ENCODE measurements around the gene IPPK. TPM values are rescaled to one million over a fixed set of nuclear protein-coding genes. Genes with fewer than 3 reads are reported as not detected.

Gene IPPK
- total and polyA plus RNA-seq, 4 experiments from 2014 or later, result 6.3 to 7.9 (median 7.3) TPM

- DNase-seq, result no peak
- Mint-ChIP-seq H3K36me3 (peaks cover 39 to 78% of the 10 kb centered on the region in 2 donors), H3K4me3 (no peak overlapping the region), H3K4me1 (peaks cover 21 to 35% (median 25%) of the 10 kb centered on the region in 4 donors), H3K9me3 (no peaks in the 10 kb centered on the region), H3K27me3 (no peaks in the 10 kb centered on the region), H3K27ac (no peak overlapping the region)
- intact Hi-C loops (cut with micrococcal nuclease), result loop anchor here (1.0 to 2.0 kb wide), 3 partner anchors 45 to 239 kb away; partner anchors contain the start of genes BICD2 and IPPK
- Histone ChIP-seq H3K27ac (ENCODE audit: low read depth, low read length) (no peak overlapping the region), H3K4me3 (ENCODE audit: low read length in 2 of 2) (no peak overlapping the region), H3K4me1 (ENCODE audit: insufficient read depth, low read length) (peaks cover 28% of the 10 kb centered on the region), H3K27me3 (ENCODE audit: insufficient read depth, low read length) (no peaks in the 10 kb centered on the region), H3K9me3 (ENCODE audit: control insufficient read depth in 1 of 2, low read length in 2 of 2) (no peaks in the 10 kb centered on the region), H3K36me3 (ENCODE audit: insufficient read depth, low read length) (peaks cover 59% of the 10 kb centered on the region)
- POLR2A ChIA-PET (ENCODE audit: partially characterized antibody), result interaction anchor here (0.8 to 2.8 kb wide), 3 partner anchors 43 to 75 kb away, joined by 3 to 11 read pairs (median 9); partner anchors contain the start of gene IPPK
- CTCF ChIA-PET (ENCODE audit: partially characterized antibody), result interaction anchor here (0.7 to 10.6 kb wide), 17 partner anchors 8 to 239 kb away, joined by 3 to 157 read pairs (median 3); partner anchors contain the start of gene IPPK
These were observed 45.7 kb upstream of the IPPK start for GRCh38 chr9:92715488-92716231.

- H3K36me3 ChIP-seq (ENCODE audit: insufficient read depth, low read length), result peaks cover 52% of the 10 kb centered on the region
- H3K36me3 Mint-ChIP-seq, result peaks cover 40 to 72% of the 10 kb centered on the region in 2 donors
These were observed 45.0 kb upstream of the IPPK start for GRCh38 chr9:92714787-92715487.

GRCh38 chr9:92714016-92714415 lies 44.1 kb upstream of the IPPK start:
- H3K9me3 Mint-ChIP-seq, result no peaks in the 10 kb centered on the region
- H3K27ac Mint-ChIP-seq, result peak overlapping the region in 3 of 7 donors; percentile 29 to 94 (median 72)
- H3K4me1 ChIP-seq (ENCODE audit: insufficient read depth, low read length), result peaks cover 30% of the 10 kb centered on the region
- ChIA-PET CTCF (ENCODE audit: partially characterized antibody) (interaction anchor here (1.1 to 10.6 kb wide), 8 partner anchors 19 to 578 kb away, joined by 3 to 157 read pairs (median 4); partner anchors contain the start of gene IPPK), POLR2A (ENCODE audit: partially characterized antibody) (interaction anchor here (1.5 to 3.0 kb wide), 3 partner anchors 43 to 77 kb away, joined by 5 to 18 read pairs (median 6); partner anchors contain the start of genes BICD2 and IPPK)
- no peak overlapping the region for H3K4me3 ChIP-seq (ENCODE audit: low read length in 2 of 2)
- intact Hi-C loops (cut with micrococcal nuclease), result no loop called here
- no peaks in the 10 kb centered on the region for H3K27me3 ChIP-seq (ENCODE audit: insufficient read depth, low read length)
- H3K4me1 Mint-ChIP-seq, result peaks cover 23 to 36% (median 29%) of the 10 kb centered on the region in 4 donors
- peaks cover 42% of the 10 kb centered on the region for H3K36me3 ChIP-seq (ENCODE audit: insufficient read depth, low read length)
- H3K27ac ChIP-seq (ENCODE audit: low read depth, low read length), result no peak overlapping the region
- DNase-seq, result no peak
- no peaks in the 10 kb centered on the region for H3K27me3 Mint-ChIP-seq
- no peaks in the 10 kb centered on the region for H3K9me3 ChIP-seq (ENCODE audit: control insufficient read depth in 1 of 2, low read length in 2 of 2)
- H3K36me3 Mint-ChIP-seq, result peaks cover 37 to 68% of the 10 kb centered on the region in 2 donors
- H3K4me3 Mint-ChIP-seq, result no peak overlapping the region

More at GRCh38 chr9:92714787-92715487, 45.0 kb upstream of the IPPK start:
- Histone ChIP-seq H3K9me3 (ENCODE audit: control insufficient read depth in 1 of 2, low read length in 2 of 2) (no peaks in the 10 kb centered on the region), H3K27me3 (ENCODE audit: insufficient read depth, low read length) (no peaks in the 10 kb centered on the region), H3K4me1 (ENCODE audit: insufficient read depth, low read length) (peaks cover 30% of the 10 kb centered on the region), H3K27ac (ENCODE audit: low read depth, low read length) (no peak overlapping the region), H3K4me3 (ENCODE audit: low read length in 2 of 2) (no peak overlapping the region)
- Mint-ChIP-seq H3K27ac (no peak overlapping the region), H3K4me1 (peaks cover 23 to 36% (median 29%) of the 10 kb centered on the region in 4 donors), H3K4me3 (no peak overlapping the region), H3K27me3 (no peaks in the 10 kb centered on the region), H3K9me3 (no peaks in the 10 kb centered on the region)
- CTCF ChIA-PET (ENCODE audit: partially characterized antibody), result interaction anchor here (0.7 to 10.6 kb wide), 8 partner anchors 8 to 75 kb away, joined by 3 to 157 read pairs (median 4); partner anchors contain the start of gene IPPK
- POLR2A ChIA-PET (ENCODE audit: partially characterized antibody), result interaction anchor here (0.8 to 1.5 kb wide), 2 partner anchors 42 to 49 kb away, joined by 3 to 5 read pairs; partner anchors contain the start of gene BICD2
- no peak for DNase-seq
- intact Hi-C loops (cut with micrococcal nuclease), result no loop called here

GRCh38 chr9:92713528-92713927 lies 43.6 kb upstream of the IPPK start:
- H3K36me3 ChIP-seq (ENCODE audit: insufficient read depth, low read length), result peaks cover 41% of the 10 kb centered on the region
- Mint-ChIP-seq H3K27me3 (no peaks in the 10 kb centered on the region), H3K36me3 (peaks cover 38 to 70% of the 10 kb centered on the region in 2 donors), H3K4me3 (no peak overlapping the region), H3K4me1 (peaks cover 24 to 36% (median 29%) of the 10 kb centered on the region in 4 donors), H3K9me3 (no peaks in the 10 kb centered on the region), H3K27ac (peak overlapping the region; percentile 29 to 96 (median 67))
- CTCF ChIA-PET (ENCODE audit: partially characterized antibody), result interaction anchor here (1.1 to 10.6 kb wide), 8 partner anchors 18 to 577 kb away, joined by 3 to 157 read pairs (median 4); partner anchors contain the start of gene IPPK
- POLR2A ChIA-PET (ENCODE audit: partially characterized antibody), result interaction anchor here (1.5 to 3.0 kb wide), 3 partner anchors 43 to 77 kb away, joined by 5 to 18 read pairs (median 6); partner anchors contain the start of genes BICD2 and IPPK
- intact Hi-C loops (cut with micrococcal nuclease), result no loop called here
- no peaks in the 10 kb centered on the region for H3K9me3 ChIP-seq (ENCODE audit: control insufficient read depth in 1 of 2, low read length in 2 of 2)
- no peak overlapping the region for H3K27ac ChIP-seq (ENCODE audit: low read depth, low read length)
- peaks cover 30% of the 10 kb centered on the region for H3K4me1 ChIP-seq (ENCODE audit: insufficient read depth, low read length)
- DNase-seq, result no peak
- no peak overlapping the region for H3K4me3 ChIP-seq (ENCODE audit: low read length in 2 of 2)
- H3K27me3 ChIP-seq (ENCODE audit: insufficient read depth, low read length), result no peaks in the 10 kb centered on the region

GRCh38 chr9:92712767-92713166 lies 42.8 kb upstream of the IPPK start:
- H3K27ac ChIP-seq (ENCODE audit: low read depth, low read length), result no peak overlapping the region
- no peaks in the 10 kb centered on the region for H3K9me3 Mint-ChIP-seq
- H3K36me3 Mint-ChIP-seq, result peaks cover 39 to 63% of the 10 kb centered on the region in 2 donors
- H3K4me3 Mint-ChIP-seq, result peak overlapping the region in 4 of 8 donors; percentile 83 to 89 (median 85)
- H3K9me3 ChIP-seq (ENCODE audit: control insufficient read depth in 1 of 2, low read length in 2 of 2), result no peaks in the 10 kb centered on the region
- H3K4me3 ChIP-seq (ENCODE audit: low read length in 2 of 2), result no peak overlapping the region
- H3K4me1 ChIP-seq (ENCODE audit: insufficient read depth, low read length), result peaks cover 30% of the 10 kb centered on the region
- peaks cover 34% of the 10 kb centered on the region for H3K36me3 ChIP-seq (ENCODE audit: insufficient read depth, low read length)
- CTCF ChIA-PET (ENCODE audit: partially characterized antibody), result interaction anchor here (1.3 to 10.6 kb wide), 6 partner anchors 52 to 576 kb away, joined by 3 to 157 read pairs (median 4); no protein-coding TSS in a partner anchor
- POLR2A ChIA-PET (ENCODE audit: partially characterized antibody), result interaction anchor here (0.8 to 3.0 kb wide), 5 partner anchors 13 to 88 kb away, joined by 3 to 18 read pairs (median 6); partner anchors contain the start of genes BICD2 and IPPK
- no peak for DNase-seq
- H3K27me3 ChIP-seq (ENCODE audit: insufficient read depth, low read length), result no peaks in the 10 kb centered on the region
- H3K27me3 Mint-ChIP-seq, result no peaks in the 10 kb centered on the region
- H3K27ac Mint-ChIP-seq, result peak overlapping the region; percentile 77 to 96 (median 92)
- intact Hi-C loops (cut with micrococcal nuclease), result no loop called here
- H3K4me1 Mint-ChIP-seq, result peaks cover 24 to 36% (median 29%) of the 10 kb centered on the region in 4 donors

- Histone ChIP-seq H3K4me3 (ENCODE audit: low read length in 2 of 2) (peak overlapping the region; percentile 20 to 32), H3K9me3 (ENCODE audit: control insufficient read depth in 1 of 2, low read length in 2 of 2) (no peaks in the 10 kb centered on the region), H3K27me3 (ENCODE audit: insufficient read depth, low read length) (no peaks in the 10 kb centered on the region), H3K36me3 (ENCODE audit: insufficient read depth, low read length) (peaks cover 26% of the 10 kb centered on the region), H3K27ac (ENCODE audit: low read depth, low read length) (peak overlapping the region; percentile 53), H3K4me1 (ENCODE audit: insufficient read depth, low read length) (peaks cover 30% of the 10 kb centered on the region)
- Mint-ChIP-seq H3K27me3 (no peaks in the 10 kb centered on the region), H3K36me3 (peaks cover 39 to 56% of the 10 kb centered on the region in 2 donors), H3K27ac (peak overlapping the region; percentile 77 to 96 (median 94)), H3K4me3 (peak overlapping the region; percentile 68 to 89 (median 84)), H3K9me3 (no peaks in the 10 kb centered on the region), H3K4me1 (peaks cover 24 to 36% (median 29%) of the 10 kb centered on the region in 4 donors)
- ChIA-PET CTCF (ENCODE audit: partially characterized antibody) (interaction anchor here (1.0 to 10.6 kb wide), 3 partner anchors 8 to 572 kb away, joined by 3 to 157 read pairs (median 3); no protein-coding TSS in a partner anchor), POLR2A (ENCODE audit: partially characterized antibody) (interaction anchor here (0.8 to 3.0 kb wide), 5 partner anchors 9 to 89 kb away, joined by 3 to 18 read pairs (median 3); partner anchors contain the start of genes BICD2 and IPPK)
- peak; percentile 17 to 38 (median 21) for DNase-seq
- intact Hi-C loops (cut with micrococcal nuclease), result no loop called here
These were observed 41.9 kb upstream of the IPPK start for GRCh38 chr9:92711844-92712243.

All from CD4-positive, alpha-beta memory T cell (primary cell).